ENCODE data around the gene CDHR1. TPM values are rescaled to one million over a fixed set of nuclear protein-coding genes. Genes with fewer than 3 reads are reported as not detected.
"Not testable (repeated sequence)": the region's sequence is repeated elsewhere in the genome, so short reads cannot be mapped to it uniquely, and the experiment has no call there.

CDHR1 gene
- polyA plus RNA-seq, 1 donor from 2014 or later, result 1.9 TPM

DNA sequence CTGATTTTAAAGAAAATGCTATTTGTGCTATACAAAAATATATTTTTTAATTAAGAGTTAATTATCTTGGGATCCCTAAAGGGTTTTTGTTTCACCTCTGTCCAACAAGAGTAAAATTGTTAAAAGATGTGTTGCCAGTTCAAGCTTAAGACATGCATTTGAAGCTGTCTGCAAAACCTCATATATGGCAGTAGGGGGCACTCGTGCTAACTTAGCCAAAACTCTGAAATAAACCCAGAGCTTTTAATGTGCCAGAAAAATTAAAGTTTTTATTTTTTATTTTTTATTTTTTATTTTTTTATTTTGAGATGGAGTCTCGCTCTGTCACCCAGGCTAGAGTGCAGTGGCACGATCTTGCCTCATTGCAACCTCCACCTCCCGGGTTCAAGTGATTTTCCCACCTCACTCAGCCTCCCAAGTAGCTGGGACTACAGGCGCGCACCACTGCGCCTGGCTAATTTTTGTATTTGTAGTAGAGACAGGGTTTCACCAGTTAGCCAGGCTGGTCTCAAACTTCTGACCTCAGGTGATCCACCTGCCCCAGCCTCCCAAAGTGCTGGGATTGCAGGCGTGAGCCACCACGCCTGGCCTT is 46.2 kb upstream of the CDHR1 start:
- not testable (repeated sequence) for H3K9me2 ChIP-seq (ENCODE audit: insufficient read depth, low read length); H3K9ac ChIP-seq (ENCODE audit: low read length); H3K4me2 ChIP-seq (ENCODE audit: low read length); H3K9me3 ChIP-seq (ENCODE audit: low read length); H3K36me3 ChIP-seq (ENCODE audit: insufficient read depth, low read length); H3K27ac ChIP-seq (ENCODE audit: low read length); H2AFZ ChIP-seq (ENCODE audit: low read depth, low read length); H4K20me1 ChIP-seq (ENCODE audit: insufficient read depth); H3K79me2 ChIP-seq (replicated peaks; ENCODE audit: insufficient read depth, low read length); H3K4me3 ChIP-seq (ENCODE audit: low read length); H3K27me3 ChIP-seq (ENCODE audit: insufficient read depth, low read depth, low read length); H3F3A ChIP-seq (ENCODE audit: insufficient read depth, low read length, poor library complexity, severe bottlenecking)
- TF ChIP-seq SMC3 (conservative IDR thresholded peaks at IDR 0.05; ENCODE audit: poor library complexity), result peak; percentile 54
- TF ChIP-seq, protein P1, sequence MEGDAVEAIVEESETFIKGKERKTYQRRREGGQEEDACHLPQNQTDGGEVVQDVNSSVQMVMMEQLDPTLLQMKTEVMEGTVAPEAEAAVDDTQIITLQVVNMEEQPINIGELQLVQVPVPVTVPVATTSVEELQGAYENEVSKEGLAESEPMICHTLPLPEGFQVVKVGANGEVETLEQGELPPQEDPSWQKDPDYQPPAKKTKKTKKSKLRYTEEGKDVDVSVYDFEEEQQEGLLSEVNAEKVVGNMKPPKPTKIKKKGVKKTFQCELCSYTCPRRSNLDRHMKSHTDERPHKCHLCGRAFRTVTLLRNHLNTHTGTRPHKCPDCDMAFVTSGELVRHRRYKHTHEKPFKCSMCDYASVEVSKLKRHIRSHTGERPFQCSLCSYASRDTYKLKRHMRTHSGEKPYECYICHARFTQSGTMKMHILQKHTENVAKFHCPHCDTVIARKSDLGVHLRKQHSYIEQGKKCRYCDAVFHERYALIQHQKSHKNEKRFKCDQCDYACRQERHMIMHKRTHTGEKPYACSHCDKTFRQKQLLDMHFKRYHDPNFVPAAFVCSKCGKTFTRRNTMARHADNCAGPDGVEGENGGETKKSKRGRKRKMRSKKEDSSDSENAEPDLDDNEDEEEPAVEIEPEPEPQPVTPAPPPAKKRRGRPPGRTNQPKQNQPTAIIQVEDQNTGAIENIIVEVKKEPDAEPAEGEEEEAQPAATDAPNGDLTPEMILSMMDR (IDR thresholded peaks at IDR 0.05; ENCODE audit: poor library complexity, severe bottlenecking), result peak; percentile 56
- peak; percentile 56 for TF ChIP-seq RAD21 (conservative IDR thresholded peaks at IDR 0.05)

DNA sequence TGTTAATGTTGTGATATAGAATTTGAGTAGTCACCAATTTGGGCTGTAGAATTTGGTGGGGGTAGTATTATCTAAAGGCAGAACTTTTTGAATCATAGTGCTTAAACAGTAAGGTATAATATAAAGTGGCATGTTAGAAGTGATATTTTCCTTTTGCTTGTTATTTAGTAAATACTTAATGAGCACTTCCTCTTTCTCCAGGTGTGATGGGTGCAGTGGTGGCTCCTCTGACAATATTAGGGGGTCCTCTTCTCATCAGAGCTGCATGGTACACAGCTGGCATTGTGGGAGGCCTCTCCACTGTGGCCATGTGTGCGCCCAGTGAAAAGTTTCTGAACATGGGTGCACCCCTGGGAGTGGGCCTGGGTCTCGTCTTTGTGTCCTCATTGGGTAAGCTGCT is 44.5 kb upstream of the CDHR1 start:
- no peak for TF ChIP-seq MXI1 (conservative IDR thresholded peaks at IDR 0.05; ENCODE audit: poor library complexity, severe bottlenecking)
- TF ChIP-seq, protein P1 (IDR thresholded peaks at IDR 0.05; ENCODE audit: poor library complexity, severe bottlenecking), result no peak
- TF ChIP-seq SMC3 (conservative IDR thresholded peaks at IDR 0.05; ENCODE audit: poor library complexity), result no peak
- no peak for TF ChIP-seq TAF1 (IDR thresholded peaks at IDR 0.05; ENCODE audit: low read depth)
- no peak for TF ChIP-seq EZH2 (IDR thresholded peaks at IDR 0.05; ENCODE audit: borderline replicate concordance, insufficient read depth, low read length, poor library complexity, severe bottlenecking)
- no peak for TF ChIP-seq RAD21 (conservative IDR thresholded peaks at IDR 0.05)
- no peak for TF ChIP-seq POLR2AphosphoS5 (IDR thresholded peaks at IDR 0.05)
- TF ChIP-seq EP300 (conservative IDR thresholded peaks at IDR 0.05; ENCODE audit: poor library complexity, severe bottlenecking), result no peak
- TF ChIP-seq, protein P2, sequence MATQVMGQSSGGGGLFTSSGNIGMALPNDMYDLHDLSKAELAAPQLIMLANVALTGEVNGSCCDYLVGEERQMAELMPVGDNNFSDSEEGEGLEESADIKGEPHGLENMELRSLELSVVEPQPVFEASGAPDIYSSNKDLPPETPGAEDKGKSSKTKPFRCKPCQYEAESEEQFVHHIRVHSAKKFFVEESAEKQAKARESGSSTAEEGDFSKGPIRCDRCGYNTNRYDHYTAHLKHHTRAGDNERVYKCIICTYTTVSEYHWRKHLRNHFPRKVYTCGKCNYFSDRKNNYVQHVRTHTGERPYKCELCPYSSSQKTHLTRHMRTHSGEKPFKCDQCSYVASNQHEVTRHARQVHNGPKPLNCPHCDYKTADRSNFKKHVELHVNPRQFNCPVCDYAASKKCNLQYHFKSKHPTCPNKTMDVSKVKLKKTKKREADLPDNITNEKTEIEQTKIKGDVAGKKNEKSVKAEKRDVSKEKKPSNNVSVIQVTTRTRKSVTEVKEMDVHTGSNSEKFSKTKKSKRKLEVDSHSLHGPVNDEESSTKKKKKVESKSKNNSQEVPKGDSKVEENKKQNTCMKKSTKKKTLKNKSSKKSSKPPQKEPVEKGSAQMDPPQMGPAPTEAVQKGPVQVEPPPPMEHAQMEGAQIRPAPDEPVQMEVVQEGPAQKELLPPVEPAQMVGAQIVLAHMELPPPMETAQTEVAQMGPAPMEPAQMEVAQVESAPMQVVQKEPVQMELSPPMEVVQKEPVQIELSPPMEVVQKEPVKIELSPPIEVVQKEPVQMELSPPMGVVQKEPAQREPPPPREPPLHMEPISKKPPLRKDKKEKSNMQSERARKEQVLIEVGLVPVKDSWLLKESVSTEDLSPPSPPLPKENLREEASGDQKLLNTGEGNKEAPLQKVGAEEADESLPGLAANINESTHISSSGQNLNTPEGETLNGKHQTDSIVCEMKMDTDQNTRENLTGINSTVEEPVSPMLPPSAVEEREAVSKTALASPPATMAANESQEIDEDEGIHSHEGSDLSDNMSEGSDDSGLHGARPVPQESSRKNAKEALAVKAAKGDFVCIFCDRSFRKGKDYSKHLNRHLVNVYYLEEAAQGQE (IDR thresholded peaks at IDR 0.05; ENCODE audit: borderline replicate concordance), result no peak
- Histone ChIP-seq H3K9ac (ENCODE audit: low read length) (no peak overlapping the region), H3K36me3 (ENCODE audit: insufficient read depth, low read length) (peaks cover 4% of the 10 kb centered on the region), H3K27ac (ENCODE audit: low read length) (no peak overlapping the region), H3K4me3 (ENCODE audit: low read length) (no peak overlapping the region), H3K9me3 (ENCODE audit: low read length) (no peaks in the 10 kb centered on the region), H3F3A (ENCODE audit: insufficient read depth, low read length, poor library complexity, severe bottlenecking) (no peaks in the 10 kb centered on the region), H3K27me3 (ENCODE audit: insufficient read depth, low read depth, low read length) (no peaks in the 10 kb centered on the region), H3K79me2 (replicated peaks; ENCODE audit: insufficient read depth, low read length) (no peaks in the 10 kb centered on the region), H3K4me2 (ENCODE audit: low read length) (no peak overlapping the region), H3K9me2 (ENCODE audit: insufficient read depth, low read length) (no peaks in the 10 kb centered on the region), H2AFZ (ENCODE audit: low read depth, low read length) (no peak overlapping the region), H4K20me1 (ENCODE audit: insufficient read depth) (no peaks in the 10 kb centered on the region)
